NCI-H2196 (cell line): ENCODE measurements around the gene IFIT5.
"Not testable (repeated sequence)": the region's sequence is repeated elsewhere in the genome, so short reads cannot be mapped to it uniquely, and the experiment has no call there.

Experiments
- DNase-seq: peaks from one replicate; lab custom pipeline; 2025; ENCODE audit not compliant: unreplicated experiment; lab: John Stamatoyannopoulos, UW

Gene IFIT5

GRCh38 chr10:89392974-89393373, 21.4 kb upstream of the IFIT5 start:
- DNase-seq: no peak

GRCh38 chr10:89393898-89394297, 20.5 kb upstream of the IFIT5 start:
- DNase-seq: no peak

DNA sequence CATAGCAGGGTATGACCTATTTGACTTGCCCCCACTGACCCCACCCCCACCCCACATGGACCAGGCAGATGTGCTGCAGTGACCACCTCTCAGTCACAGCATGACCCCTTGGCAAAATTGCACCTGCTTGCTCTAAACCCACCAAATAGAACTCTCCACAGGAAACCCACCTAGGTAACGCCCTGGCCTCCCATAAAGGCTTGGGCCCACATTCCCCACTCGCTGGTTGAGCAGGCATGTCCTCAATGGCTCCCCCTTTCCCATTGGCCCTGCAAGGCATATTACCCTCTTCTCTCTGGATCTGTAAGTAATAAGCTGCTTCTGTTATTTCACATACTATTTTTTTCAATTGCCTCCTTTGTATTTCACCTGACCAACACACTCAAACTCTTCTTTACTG, 19.2 kb upstream of the IFIT5 start:
- no peak for DNase-seq

- no peak for DNase-seq
Observed at GRCh38 chr10:89398003-89398749, 16.2 kb upstream of the IFIT5 start.

GRCh38 chr10:89399956-89400355, 14.4 kb upstream of the IFIT5 start:
- no peak for DNase-seq

DNA sequence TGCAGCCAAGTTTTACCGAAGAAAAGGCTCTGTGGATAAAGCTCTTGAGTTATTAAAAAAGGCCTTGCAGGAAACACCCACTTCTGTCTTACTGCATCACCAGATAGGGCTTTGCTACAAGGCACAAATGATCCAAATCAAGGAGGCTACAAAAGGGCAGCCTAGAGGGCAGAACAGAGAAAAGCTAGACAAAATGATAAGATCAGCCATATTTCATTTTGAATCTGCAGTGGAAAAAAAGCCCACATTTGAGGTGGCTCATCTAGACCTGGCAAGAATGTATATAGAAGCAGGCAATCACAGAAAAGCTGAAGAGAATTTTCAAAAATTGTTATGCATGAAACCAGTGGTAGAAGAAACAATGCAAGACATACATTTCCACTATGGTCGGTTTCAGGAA, 11.3 kb upstream of the IFIT5 start:
- no peak for DNase-seq

GRCh38 chr10:89404104-89405047, 10.0 kb upstream of the IFIT5 start:
- DNase-seq: no peak

- not testable (repeated sequence) for DNase-seq
Observed at GRCh38 chr10:89406178-89406577, 8.2 kb upstream of the IFIT5 start.

GRCh38 chr10:89407792-89408191, 6.6 kb upstream of the IFIT5 start:
- DNase-seq: not testable (repeated sequence)

- DNase-seq: not testable (repeated sequence)
Observed at GRCh38 chr10:89409282-89409681, 5.1 kb upstream of the IFIT5 start.

DNA sequence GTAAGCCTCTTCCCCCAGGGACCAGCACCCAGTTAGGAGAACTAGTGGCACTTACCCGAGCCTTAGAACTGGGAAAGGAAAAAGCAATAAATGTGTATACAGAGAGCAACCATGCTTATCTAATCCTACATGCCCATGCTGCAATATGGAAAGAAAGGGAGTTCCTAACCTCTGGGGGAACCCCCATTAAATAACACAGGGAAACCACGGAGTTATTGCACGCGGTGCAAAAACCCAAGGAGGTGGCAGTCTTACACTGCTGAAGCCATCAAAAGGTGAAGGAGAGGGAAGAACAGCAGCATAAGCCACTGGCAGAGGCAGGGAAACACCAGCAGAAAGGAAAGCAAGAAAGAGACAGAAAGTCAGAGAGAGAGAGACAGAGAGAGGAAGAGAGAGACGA, 3.8 kb upstream of the IFIT5 start:
- not testable (repeated sequence) for DNase-seq

DNA sequence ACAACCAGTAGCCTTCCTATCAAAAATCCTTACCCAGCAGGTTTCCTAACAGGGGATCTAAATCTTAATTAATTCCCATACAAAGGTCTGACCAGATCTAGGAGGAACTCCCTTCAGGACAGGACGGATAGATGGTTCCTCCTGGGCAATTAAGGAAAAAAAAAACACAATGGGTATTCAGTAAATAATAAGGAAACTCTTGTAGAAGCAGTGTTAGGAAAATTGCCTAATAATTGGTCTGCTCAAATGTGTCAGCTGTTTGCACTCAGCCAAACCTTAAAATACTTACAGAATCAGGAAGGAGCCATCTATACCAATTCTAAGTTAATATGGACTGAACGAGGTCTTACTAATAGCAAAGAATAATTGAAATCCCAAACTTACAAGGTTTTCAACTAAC, 3.2 kb upstream of the IFIT5 start:
- DNase-seq: not testable (repeated sequence)

- not testable (repeated sequence) for DNase-seq
Observed at GRCh38 chr10:89412276-89412675, 2.1 kb upstream of the IFIT5 start.

GRCh38 chr10:89413398-89413912, 913 bp upstream of the IFIT5 start:
- no peak for DNase-seq

GRCh38 chr10:89414879-89415821, 782 bp downstream of the IFIT5 start:
- DNase-seq: no peak

GRCh38 chr10:89416465-89416864, 2.1 kb downstream of the IFIT5 start:
- no peak for DNase-seq

DNA sequence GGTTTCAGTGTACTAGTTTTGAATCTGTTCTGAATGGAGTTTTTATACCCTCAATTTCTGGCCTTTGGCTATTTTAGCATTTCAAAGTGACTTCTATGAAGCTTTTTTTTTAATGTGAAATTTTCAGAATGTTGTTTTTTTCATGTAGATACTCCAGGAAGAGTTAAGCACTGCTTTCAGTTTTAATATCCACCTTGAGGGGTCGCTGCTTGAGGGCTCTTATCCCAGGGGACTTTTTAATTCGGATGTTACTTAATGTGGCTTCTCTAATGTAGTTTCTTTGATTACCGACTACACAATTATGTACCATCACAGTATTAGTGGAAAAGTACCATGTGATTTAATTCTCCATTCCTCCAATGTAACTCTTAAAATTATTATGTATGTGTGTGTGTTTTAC, 5.2 kb downstream of the IFIT5 start:
- DNase-seq: no peak

DNA sequence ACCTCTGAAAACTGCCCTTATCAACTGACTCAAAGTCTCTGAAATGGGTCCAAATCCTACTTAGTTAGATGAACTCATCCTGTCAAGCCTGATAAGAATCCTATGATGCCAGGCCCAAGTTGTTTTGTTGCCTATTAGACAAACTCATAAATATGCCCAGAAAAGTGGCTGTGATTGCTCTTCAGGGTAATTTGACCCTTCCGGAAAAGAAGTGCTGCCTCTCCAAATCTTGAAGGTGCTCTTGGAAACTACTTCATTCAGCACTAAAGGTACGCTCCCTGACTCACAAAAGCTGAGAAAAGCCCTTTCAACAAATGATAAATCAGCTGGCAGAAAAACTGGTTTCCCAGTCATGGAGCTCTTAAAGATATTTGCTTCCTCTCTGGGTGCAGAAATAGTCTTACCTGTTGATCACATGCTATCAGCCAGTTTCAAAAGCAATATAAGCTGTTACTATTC, 6.7 kb downstream of the IFIT5 start:
- no peak for DNase-seq

- DNase-seq: no peak
Observed at GRCh38 chr10:89425000-89425399, 10.6 kb downstream of the IFIT5 start.

DNA sequence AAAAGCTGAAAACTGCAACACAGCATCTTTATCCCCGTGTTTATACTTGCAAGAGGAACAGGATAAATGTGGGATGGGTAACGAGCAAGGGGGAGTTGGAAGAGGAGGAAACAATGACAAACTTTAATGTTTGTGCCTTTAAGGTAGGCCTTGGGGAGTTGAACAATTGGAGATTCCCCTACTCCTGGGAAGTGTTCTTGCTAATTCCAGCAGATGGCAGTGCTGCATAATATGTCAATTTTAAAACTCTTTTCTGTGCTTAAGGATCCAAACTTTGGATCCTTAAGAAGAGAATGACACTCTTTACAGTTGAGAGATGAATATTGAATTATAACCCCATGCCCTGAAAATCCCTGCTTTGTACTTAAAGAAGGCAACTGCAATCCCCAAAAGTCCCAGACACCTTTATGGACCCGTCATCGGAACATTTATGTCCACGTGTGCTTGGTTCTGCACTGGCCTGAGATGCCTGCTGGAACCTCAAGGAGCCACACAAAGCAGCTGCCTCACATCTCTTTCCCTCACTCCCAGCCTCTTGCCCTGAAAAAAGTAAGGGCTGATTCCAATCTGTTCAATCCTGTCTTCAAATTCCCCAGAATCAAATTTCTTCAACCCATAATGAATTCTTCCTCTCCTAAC, 12.0 kb downstream of the IFIT5 start:
- peak; percentile 3 for DNase-seq
